Transverse colon (tissue), 4 donors: ENCODE results near the gene ZSCAN5B.
"Not testable (repeated sequence)": the region's sequence is repeated elsewhere in the genome, so short reads cannot be mapped to it uniquely, and the experiment has no call there.

ENCODE experiments used
- POLR2A ChIP-seq: fragments of 450-650 bp; IDR thresholded peaks from one replicate; pipeline ENCODE4 v1.6.1; 2016; ENCODE audit warnings: antibody characterized with exemption, mild to moderate bottlenecking, moderate library complexity
- POLR2AphosphoS5 ChIP-seq, 3 donors: sonication (generic); formaldehyde crosslinking; IDR thresholded peaks; one replicate each; pipeline ENCODE4 v1.6.1; 2016; ENCODE audit warnings: antibody characterized with exemption in 3 of 3
- TF ChIP-seq, protein P1 (sequence below), 5 experiments: fragments of 200-600 bp in 3 of 5; fragments of 450-650 bp in 2 of 5; sonication (generic) in 3 of 5; IDR thresholded peaks; 1 replicate in 2 of 5; 2 replicates in 3 of 5; pipeline ENCODE4 v1.5.1; 2016 to 2017; ENCODE audit warnings: antibody characterized with exemption in 5 of 5, inconsistent platforms in 3 of 5, mild to moderate bottlenecking in 2 of 5, moderate library complexity in 1 of 5

DNA sequence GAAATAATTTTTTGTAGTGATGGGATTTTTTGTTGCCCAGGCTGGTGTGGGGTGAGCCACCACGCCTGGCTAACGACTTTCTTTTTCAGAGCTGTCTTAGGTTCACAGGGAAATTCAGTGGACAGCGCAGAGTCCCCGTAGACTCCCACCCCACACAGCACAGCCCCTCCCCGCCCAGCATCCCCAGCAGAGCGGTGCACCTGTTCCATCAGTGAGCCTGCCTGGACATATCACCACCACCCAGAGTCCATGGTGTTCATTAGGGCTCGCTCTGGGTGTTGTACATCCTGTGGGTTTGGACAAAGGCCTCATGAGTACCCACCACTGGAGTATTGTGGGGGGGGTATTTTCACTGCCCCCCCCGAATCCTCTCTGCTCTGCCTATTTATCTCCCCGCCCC, 12.5 kb upstream of the ZSCAN5B start:
- not testable (repeated sequence) for TF ChIP-seq POLR2A; POLR2AphosphoS5 (IDR thresholded peaks at IDR 0.05)
- TF ChIP-seq, protein P1, sequence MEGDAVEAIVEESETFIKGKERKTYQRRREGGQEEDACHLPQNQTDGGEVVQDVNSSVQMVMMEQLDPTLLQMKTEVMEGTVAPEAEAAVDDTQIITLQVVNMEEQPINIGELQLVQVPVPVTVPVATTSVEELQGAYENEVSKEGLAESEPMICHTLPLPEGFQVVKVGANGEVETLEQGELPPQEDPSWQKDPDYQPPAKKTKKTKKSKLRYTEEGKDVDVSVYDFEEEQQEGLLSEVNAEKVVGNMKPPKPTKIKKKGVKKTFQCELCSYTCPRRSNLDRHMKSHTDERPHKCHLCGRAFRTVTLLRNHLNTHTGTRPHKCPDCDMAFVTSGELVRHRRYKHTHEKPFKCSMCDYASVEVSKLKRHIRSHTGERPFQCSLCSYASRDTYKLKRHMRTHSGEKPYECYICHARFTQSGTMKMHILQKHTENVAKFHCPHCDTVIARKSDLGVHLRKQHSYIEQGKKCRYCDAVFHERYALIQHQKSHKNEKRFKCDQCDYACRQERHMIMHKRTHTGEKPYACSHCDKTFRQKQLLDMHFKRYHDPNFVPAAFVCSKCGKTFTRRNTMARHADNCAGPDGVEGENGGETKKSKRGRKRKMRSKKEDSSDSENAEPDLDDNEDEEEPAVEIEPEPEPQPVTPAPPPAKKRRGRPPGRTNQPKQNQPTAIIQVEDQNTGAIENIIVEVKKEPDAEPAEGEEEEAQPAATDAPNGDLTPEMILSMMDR (IDR thresholded peaks at IDR 0.05) = not testable (repeated sequence)
